HG02973 (cell line): ENCODE data around the gene TPCN2.

Experiments used
- ATAC-seq: cut with Tn5 transposase; IDR thresholded peaks from one replicate; pipeline ENCODE4 v1.9.1; 2021; ENCODE audit warnings: moderate library complexity; ENCODE audit not compliant: unreplicated experiment

TPCN2 gene

DNA sequence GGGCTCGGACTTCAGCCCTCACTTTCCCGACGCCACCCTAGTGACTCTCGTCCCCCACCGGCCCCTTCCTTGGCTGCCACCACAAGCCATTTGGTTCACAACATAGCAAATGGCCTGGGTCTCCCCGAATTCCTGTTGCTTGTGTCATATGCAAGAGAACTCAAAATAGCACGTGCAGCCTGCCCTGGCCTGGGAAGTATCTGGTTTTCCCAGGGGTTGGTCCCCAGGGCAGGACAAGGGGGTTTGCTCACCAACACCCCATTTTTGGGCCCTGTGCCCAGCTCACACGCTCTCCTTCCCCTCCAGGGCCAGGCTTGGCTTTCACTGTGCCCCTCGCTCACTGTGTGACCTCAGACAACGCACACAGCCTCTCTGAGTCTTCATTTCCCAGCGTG is 12.8 kb upstream of the TPCN2 start:
- ATAC-seq: no peak

- ATAC-seq: no peak
These were observed 11.7 kb upstream of the TPCN2 start for GRCh38 chr11:69037074-69037473.

GRCh38 chr11:69037544-69037943 is 11.2 kb upstream of the TPCN2 start:
- ATAC-seq: no peak

DNA sequence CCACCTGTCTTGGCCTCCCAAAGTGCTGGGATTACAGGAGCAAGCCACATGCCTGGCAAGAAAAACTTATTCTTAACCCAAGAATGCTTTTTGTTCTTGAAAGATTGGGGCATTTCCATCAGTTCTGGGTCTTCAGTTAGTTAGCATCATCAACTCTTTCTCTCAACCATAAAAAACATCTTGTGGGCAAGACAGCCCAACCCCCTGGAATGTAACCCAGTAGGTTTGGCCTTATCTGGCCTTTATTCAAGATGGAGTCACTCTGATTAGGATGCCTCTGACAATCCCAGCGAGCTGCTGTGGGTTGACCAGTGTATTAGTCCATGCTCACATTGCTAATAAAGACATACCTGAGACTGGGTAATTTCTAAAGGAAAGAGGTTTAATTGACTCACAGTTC is 9.2 kb upstream of the TPCN2 start:
- no peak for ATAC-seq

DNA sequence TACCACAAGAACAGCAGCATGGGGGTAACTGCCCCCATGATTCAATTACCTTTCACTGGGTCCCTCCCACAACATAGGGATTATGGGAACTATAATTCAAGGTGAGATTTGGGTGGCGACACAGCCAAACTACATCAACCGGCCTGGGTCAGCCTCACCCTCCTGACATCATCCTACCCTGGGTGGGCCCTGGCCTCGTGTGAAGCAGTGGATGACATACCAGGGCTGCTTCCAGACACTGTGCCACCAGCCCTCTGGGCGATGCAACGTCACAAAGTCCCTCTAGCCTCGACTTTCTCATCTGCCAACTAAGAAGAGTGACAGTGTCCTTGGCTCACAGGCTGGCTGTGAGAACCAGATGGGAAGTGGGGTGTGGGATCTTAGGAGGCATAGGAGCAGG is 8.7 kb upstream of the TPCN2 start:
- ATAC-seq: no peak

DNA sequence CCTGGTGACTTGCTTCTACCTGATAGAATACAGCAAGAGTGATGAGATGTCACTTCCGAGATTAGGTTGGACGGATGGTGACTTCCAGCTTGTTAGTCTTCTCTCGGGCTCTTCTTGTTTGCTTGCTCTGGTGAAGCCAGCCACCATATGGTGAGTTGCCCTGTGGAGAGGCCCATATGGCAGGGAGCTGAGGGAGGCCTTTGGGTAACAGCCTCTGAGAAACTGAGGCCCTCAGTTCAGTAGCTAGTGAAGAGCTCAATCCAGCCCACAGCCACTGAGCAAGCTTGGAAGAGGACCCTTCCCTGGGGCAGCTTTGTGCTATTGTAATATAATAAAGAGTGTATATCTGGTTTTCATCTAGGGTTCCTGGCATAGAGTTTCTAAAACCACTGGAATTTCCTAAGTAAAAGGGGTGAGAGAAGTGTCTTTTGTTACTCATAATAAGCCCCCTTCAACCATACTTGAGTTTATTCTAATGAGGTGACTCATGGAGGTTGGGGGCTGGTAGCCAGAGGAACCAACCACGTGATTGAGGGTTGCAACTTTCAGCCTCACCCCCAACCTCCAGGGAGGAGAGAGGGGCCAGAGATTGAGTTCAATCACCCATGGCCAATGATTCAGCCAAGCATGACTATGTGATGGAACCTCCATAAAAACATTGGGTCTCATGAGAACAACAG is 8.0 kb upstream of the TPCN2 start:
- ATAC-seq: no peak

GRCh38 chr11:69041516-69041915 is 7.2 kb upstream of the TPCN2 start:
- ATAC-seq: no peak

DNA sequence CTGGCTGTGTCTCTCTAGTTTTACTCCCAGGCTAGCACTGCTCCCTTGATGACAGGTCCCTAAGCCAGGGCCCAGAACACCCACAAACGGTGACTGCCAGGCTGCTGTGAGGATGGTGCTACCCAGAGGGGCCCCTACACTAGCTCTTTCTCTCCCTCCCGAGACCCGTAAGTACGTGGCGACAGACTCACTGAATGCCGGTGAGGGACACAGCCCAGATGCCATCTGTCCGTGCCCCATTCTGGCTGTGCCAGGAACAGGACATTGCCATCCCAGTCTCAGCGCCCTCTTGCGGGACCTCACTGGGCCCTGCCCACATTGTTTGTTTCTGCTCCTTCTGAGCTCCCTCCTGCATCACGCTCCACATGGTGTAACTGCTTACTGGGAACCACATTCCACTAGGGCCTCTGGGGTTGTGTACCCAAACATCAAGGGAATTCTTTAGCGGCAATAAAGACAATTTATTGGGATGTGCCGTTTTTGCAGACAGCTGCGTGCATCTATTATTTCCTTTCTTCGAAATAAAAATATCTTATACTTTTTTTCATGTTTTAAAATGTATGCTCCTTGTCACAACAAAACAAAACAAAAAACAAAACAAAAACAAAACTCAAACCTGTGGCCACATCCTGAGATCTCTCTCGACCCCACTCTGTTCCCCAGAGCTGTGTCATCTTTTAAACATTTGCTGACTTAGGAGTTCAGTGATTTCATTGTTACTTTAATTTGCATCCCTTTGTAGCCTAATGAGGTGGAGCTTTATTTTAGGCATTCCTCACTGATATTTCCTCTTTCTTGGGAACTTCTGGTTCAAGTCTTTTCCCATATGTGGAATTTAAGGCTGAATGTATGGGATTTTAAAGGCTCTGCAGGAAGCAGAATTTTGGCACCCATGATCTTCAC is 4.4 kb upstream of the TPCN2 start:
- ATAC-seq: no peak

- no peak for ATAC-seq
These were observed 570 bp upstream of the TPCN2 start for GRCh38 chr11:69048031-69048693.

GRCh38 chr11:69049490-69049867 is 747 bp downstream of the TPCN2 start:
- ATAC-seq: no peak

- no peak for ATAC-seq
These were observed 2.1 kb downstream of the TPCN2 start for GRCh38 chr11:69050592-69051380.

- no peak for ATAC-seq
These were observed 2.9 kb downstream of the TPCN2 start for GRCh38 chr11:69051381-69052342.

- ATAC-seq: no peak
These were observed 3.8 kb downstream of the TPCN2 start for GRCh38 chr11:69052343-69053168.

DNA sequence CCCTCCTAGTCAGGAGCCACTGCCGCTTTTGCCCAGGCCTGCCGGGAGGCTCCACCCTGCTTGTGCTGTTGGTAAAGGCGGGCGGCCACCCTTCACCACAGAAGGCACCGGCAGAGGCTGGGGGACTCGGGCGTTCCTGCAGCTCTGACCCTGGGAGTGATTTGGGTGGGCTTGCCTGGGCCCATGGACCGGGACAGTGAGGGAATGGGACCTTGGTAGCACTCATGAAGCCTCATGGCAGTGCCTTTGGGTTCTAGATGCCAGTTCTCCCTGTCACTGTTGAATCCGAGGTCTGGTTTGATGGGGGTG is 4.4 kb downstream of the TPCN2 start:
- ATAC-seq: no peak

- ATAC-seq: no peak
These were observed 5.0 kb downstream of the TPCN2 start for GRCh38 chr11:69053546-69054396.

- no peak for ATAC-seq
These were observed 5.9 kb downstream of the TPCN2 start for GRCh38 chr11:69054397-69055211.

DNA sequence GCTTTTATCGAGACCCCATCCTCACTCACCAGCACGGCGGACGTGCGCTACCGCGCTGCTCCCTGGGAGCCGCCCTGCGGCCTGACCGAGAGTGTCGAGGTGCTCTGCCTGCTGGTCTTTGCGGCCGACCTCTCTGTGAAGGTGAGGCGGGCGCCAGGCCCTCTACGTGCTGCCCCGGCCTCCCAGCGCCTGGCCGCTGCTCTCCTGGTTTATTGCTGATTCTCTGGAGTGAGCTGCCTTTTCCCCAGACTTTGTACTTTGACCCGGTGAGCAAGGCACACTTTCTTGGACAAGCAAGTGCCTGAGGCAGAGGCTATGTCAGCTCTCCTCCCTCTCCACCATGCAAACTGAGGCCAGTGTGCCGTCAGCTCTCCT is 6.5 kb downstream of the TPCN2 start:
- no peak for ATAC-seq
